ENCODE results near the gene KIF19. TPM values are rescaled to one million over a fixed set of nuclear protein-coding genes. Genes with fewer than 3 reads are reported as not detected.

KIF19 gene
- total RNA-seq, 1 donor from 2014 or later, result 2.2 TPM

- H3K9me3 Mint-ChIP-seq (ENCODE audit: low read depth), result no peaks in the 10 kb centered on the region
- peaks cover 23% of the 10 kb centered on the region for H3K27me3 Mint-ChIP-seq
- no peaks in the 10 kb centered on the region for H3K36me3 Mint-ChIP-seq (ENCODE audit: insufficient read depth)
- TF ChIP-seq, protein P1, sequence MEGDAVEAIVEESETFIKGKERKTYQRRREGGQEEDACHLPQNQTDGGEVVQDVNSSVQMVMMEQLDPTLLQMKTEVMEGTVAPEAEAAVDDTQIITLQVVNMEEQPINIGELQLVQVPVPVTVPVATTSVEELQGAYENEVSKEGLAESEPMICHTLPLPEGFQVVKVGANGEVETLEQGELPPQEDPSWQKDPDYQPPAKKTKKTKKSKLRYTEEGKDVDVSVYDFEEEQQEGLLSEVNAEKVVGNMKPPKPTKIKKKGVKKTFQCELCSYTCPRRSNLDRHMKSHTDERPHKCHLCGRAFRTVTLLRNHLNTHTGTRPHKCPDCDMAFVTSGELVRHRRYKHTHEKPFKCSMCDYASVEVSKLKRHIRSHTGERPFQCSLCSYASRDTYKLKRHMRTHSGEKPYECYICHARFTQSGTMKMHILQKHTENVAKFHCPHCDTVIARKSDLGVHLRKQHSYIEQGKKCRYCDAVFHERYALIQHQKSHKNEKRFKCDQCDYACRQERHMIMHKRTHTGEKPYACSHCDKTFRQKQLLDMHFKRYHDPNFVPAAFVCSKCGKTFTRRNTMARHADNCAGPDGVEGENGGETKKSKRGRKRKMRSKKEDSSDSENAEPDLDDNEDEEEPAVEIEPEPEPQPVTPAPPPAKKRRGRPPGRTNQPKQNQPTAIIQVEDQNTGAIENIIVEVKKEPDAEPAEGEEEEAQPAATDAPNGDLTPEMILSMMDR (IDR thresholded peaks at IDR 0.05; ENCODE audit: unreplicated experiment), result no peak
- peaks cover 3% of the 10 kb centered on the region for H3K4me1 Mint-ChIP-seq (ENCODE audit: low read depth)
- no peak overlapping the region for H3K4me3 Mint-ChIP-seq (ENCODE audit: low read depth)
- no peak for DNase-seq (ENCODE audit: low spot score, unreplicated experiment)
- H3K27ac Mint-ChIP-seq, result no peak overlapping the region
These were observed 16.2 kb downstream of the KIF19 start for GRCh38 chr17:74342224-74342623.

DNA sequence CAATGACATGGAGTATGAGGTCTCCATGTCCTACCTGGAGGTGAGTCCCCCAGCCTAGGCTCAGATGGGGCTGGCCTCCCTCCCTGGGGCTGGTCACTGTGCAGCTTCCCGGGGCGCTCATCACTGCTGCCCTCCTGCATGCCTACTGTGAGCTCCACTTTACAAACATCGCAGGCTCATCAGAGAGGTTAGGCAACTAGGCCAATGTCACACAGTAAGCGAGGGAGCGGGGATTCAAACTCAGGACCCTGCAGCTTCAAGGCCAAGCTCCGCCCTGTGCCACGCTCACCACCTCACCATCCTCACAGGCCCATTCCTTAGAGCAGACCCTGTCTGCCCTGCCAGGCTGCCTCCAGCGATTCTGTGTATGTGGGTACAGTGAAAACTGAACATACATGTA lies 17.1 kb downstream of the KIF19 start:
- DNase-seq (ENCODE audit: low spot score, unreplicated experiment), result no peak
- no peaks in the 10 kb centered on the region for H3K9me3 Mint-ChIP-seq (ENCODE audit: low read depth)
- peaks cover 22% of the 10 kb centered on the region for H3K27me3 Mint-ChIP-seq
- no peak overlapping the region for H3K4me3 Mint-ChIP-seq (ENCODE audit: low read depth)
- H3K4me1 Mint-ChIP-seq (ENCODE audit: low read depth), result peaks cover 3% of the 10 kb centered on the region
- TF ChIP-seq, protein P1 (IDR thresholded peaks at IDR 0.05; ENCODE audit: unreplicated experiment), result no peak
- no peaks in the 10 kb centered on the region for H3K36me3 Mint-ChIP-seq (ENCODE audit: insufficient read depth)
- no peak overlapping the region for H3K27ac Mint-ChIP-seq

GRCh38 chr17:74343526-74344284 lies 17.7 kb downstream of the KIF19 start:
- Mint-ChIP-seq H3K4me1 (ENCODE audit: low read depth) (peaks cover 3% of the 10 kb centered on the region), H3K27me3 (peaks cover 28% of the 10 kb centered on the region), H3K4me3 (ENCODE audit: low read depth) (no peak overlapping the region), H3K27ac (no peak overlapping the region), H3K36me3 (ENCODE audit: insufficient read depth) (no peaks in the 10 kb centered on the region), H3K9me3 (ENCODE audit: low read depth) (no peaks in the 10 kb centered on the region)
- no peak for DNase-seq (ENCODE audit: low spot score, unreplicated experiment)
- TF ChIP-seq, protein P1 (IDR thresholded peaks at IDR 0.05; ENCODE audit: unreplicated experiment), result no peak

GRCh38 chr17:74344658-74345057 lies 18.6 kb downstream of the KIF19 start:
- H3K9me3 Mint-ChIP-seq (ENCODE audit: low read depth), result no peaks in the 10 kb centered on the region
- H3K4me1 Mint-ChIP-seq (ENCODE audit: low read depth), result peaks cover 3% of the 10 kb centered on the region
- peaks cover 35% of the 10 kb centered on the region for H3K27me3 Mint-ChIP-seq
- no peaks in the 10 kb centered on the region for H3K36me3 Mint-ChIP-seq (ENCODE audit: insufficient read depth)
- TF ChIP-seq, protein P1 (IDR thresholded peaks at IDR 0.05; ENCODE audit: unreplicated experiment), result no peak
- no peak overlapping the region for H3K4me3 Mint-ChIP-seq (ENCODE audit: low read depth)
- H3K27ac Mint-ChIP-seq, result no peak overlapping the region
- no peak for DNase-seq (ENCODE audit: low spot score, unreplicated experiment)

- Mint-ChIP-seq H3K27ac (no peak overlapping the region), H3K4me1 (ENCODE audit: low read depth) (no peaks in the 10 kb centered on the region), H3K36me3 (ENCODE audit: insufficient read depth) (no peaks in the 10 kb centered on the region), H3K9me3 (ENCODE audit: low read depth) (no peaks in the 10 kb centered on the region), H3K27me3 (peaks cover 38% of the 10 kb centered on the region), H3K4me3 (ENCODE audit: low read depth) (no peak overlapping the region)
- TF ChIP-seq, protein P1 (IDR thresholded peaks at IDR 0.05; ENCODE audit: unreplicated experiment), result no peak
- DNase-seq (ENCODE audit: low spot score, unreplicated experiment), result no peak
These were observed 19.6 kb downstream of the KIF19 start for GRCh38 chr17:74345433-74346241.

Measured in progenitor cell of endocrine pancreas (in vitro differentiated cells).